Measurements from ENCODE around the gene GCK.

DNA sequence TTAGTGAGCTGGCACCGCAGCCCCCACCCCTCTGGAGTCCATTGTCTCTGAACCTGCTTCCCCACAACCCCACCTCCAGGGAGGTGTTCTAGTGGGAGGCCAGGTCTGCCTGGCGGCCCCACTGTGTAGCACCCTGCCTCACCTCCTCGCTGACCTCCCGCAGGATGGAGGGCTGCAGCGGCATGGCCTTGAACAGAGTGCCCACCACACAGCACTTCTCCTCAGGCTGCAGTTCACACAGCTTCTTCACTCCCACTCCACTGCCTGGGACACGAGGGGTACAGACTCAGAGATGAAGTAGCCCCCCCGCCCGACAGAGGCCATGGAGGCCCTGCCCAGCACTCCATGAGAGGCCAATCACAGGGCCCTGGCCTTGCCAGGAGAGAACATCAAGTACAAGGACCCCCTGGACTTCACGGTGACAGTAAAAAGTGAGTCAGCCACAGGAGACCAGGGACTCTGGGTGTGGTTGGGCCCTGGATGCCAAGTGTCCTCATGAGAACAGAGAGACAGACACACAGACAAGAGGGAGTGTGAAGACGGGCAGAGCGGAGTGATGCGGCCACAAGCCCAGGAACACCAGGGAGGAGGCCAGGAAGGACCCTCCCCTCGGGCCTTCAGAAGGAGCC is 71.3 kb downstream of the GCK start:
- TF ChIP-seq, protein P1, sequence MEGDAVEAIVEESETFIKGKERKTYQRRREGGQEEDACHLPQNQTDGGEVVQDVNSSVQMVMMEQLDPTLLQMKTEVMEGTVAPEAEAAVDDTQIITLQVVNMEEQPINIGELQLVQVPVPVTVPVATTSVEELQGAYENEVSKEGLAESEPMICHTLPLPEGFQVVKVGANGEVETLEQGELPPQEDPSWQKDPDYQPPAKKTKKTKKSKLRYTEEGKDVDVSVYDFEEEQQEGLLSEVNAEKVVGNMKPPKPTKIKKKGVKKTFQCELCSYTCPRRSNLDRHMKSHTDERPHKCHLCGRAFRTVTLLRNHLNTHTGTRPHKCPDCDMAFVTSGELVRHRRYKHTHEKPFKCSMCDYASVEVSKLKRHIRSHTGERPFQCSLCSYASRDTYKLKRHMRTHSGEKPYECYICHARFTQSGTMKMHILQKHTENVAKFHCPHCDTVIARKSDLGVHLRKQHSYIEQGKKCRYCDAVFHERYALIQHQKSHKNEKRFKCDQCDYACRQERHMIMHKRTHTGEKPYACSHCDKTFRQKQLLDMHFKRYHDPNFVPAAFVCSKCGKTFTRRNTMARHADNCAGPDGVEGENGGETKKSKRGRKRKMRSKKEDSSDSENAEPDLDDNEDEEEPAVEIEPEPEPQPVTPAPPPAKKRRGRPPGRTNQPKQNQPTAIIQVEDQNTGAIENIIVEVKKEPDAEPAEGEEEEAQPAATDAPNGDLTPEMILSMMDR (IDR thresholded peaks at IDR 0.05), result no peak
- no peak for TF ChIP-seq POLR2A (IDR thresholded peaks at IDR 0.05)
